ENCODE data around the gene SEC14L2.

Gene SEC14L2

GRCh38 chr22:30396871-30397655 lies at the start of gene SEC14L2:
TSS of gene SEC14L2 (plus strand) at chr22:30397018. CDS start at chr22:30397117, 99 bp downstream.
- DNase-seq, result peak; percentile 30

GRCh38 chr22:30347255-30347892 lies 49.4 kb upstream of the SEC14L2 start:
- no peak for DNase-seq

- DNase-seq, result no peak
These were observed 48.4 kb upstream of the SEC14L2 start for GRCh38 chr22:30348404-30348803.

- no peak for DNase-seq
These were observed 48.0 kb upstream of the SEC14L2 start for GRCh38 chr22:30348809-30349208.

- DNase-seq, result no peak
These were observed 45.6 kb upstream of the SEC14L2 start for GRCh38 chr22:30351226-30351625.

GRCh38 chr22:30354644-30355043 lies 42.2 kb upstream of the SEC14L2 start:
- no peak for DNase-seq

- peak; percentile 72 for DNase-seq
These were observed 40.2 kb upstream of the SEC14L2 start, which contains the start of the genes CCDC157 and SF3A1 for GRCh38 chr22:30356449-30357235. TSS of gene CCDC157 (plus strand) at chr22:30357007. CDS start at chr22:30366001, 8,994 bp downstream. TSS of gene SF3A1 (minus strand) at chr22:30356894. CDS start at chr22:30356792, 102 bp downstream.

- no peak for DNase-seq
These were observed 39.6 kb upstream of the SEC14L2 start for GRCh38 chr22:30357236-30357570.

- no peak for DNase-seq
These were observed 39.1 kb upstream of the SEC14L2 start for GRCh38 chr22:30357650-30358215.

- DNase-seq, result no peak
These were observed 38.3 kb upstream of the SEC14L2 start for GRCh38 chr22:30358541-30358940.

GRCh38 chr22:30361916-30362650 lies 34.7 kb upstream of the SEC14L2 start:
- DNase-seq, result no peak

GRCh38 chr22:30362651-30363281 lies 34.1 kb upstream of the SEC14L2 start:
- DNase-seq, result no peak

- no peak for DNase-seq
These were observed 30.9 kb upstream of the SEC14L2 start for GRCh38 chr22:30365891-30366290.

GRCh38 chr22:30368420-30368819 lies 28.4 kb upstream of the SEC14L2 start:
- no peak for DNase-seq

GRCh38 chr22:30370641-30371230 lies 26.1 kb upstream of the SEC14L2 start:
- no peak for DNase-seq

- DNase-seq, result no peak
These were observed 25.5 kb upstream of the SEC14L2 start for GRCh38 chr22:30371321-30371720.

- DNase-seq, result no peak
These were observed 24.8 kb upstream of the SEC14L2 start for GRCh38 chr22:30371981-30372380.

- no peak for DNase-seq
These were observed 23.9 kb upstream of the SEC14L2 start for GRCh38 chr22:30372915-30373314.

- no peak for DNase-seq
These were observed 23.2 kb upstream of the SEC14L2 start for GRCh38 chr22:30373331-30374325.

- no peak for DNase-seq
These were observed 21.4 kb upstream of the SEC14L2 start for GRCh38 chr22:30375312-30375849.

All from activated T-cell treated with anti-CD3 and anti-CD28 coated beads for 4 hours (primary cell).